Activated effector memory CD4-positive, alpha-beta T cell treated with Interleukin-2 at 50 U/mL for 16 hours (primary cell): ENCODE measurements around the gene CNPY1.
"Not testable (repeated sequence)": the region's sequence is repeated elsewhere in the genome, so short reads cannot be mapped to it uniquely, and the experiment has no call there.

Source experiments
- DNase-seq: peaks from one replicate; pipeline ENCODE4 v3.0.0-alpha.2; 2020

Gene CNPY1

GRCh38 chr7:155546449-155546848 is at the start of gene CNPY1:
Gene CNPY1, minus strand, starts transcription at chr7:155546559. Its CDS starts 630 bp downstream, at chr7:155545929.
- DNase-seq: not testable (repeated sequence)

DNA sequence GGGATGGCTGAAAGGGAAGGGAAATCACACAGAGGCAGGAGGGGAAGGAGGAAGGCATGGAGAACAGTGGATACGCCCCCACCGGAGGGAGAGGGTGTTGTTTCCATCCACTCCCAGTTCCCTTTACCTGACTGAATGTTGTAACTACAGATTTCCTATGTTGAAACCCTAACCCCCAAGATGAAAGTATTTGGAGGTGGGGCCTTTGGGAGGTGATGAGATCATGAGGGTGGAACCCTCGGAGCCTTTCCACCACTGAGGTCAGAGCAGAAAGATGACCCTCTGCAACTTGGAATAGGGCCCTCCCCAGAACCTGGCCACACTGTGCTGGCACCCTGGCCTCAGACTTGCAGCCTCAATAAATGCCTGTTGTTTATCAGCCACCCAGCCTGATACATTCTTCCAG is 48.6 kb upstream of the CNPY1 start:
- DNase-seq: no peak

DNA sequence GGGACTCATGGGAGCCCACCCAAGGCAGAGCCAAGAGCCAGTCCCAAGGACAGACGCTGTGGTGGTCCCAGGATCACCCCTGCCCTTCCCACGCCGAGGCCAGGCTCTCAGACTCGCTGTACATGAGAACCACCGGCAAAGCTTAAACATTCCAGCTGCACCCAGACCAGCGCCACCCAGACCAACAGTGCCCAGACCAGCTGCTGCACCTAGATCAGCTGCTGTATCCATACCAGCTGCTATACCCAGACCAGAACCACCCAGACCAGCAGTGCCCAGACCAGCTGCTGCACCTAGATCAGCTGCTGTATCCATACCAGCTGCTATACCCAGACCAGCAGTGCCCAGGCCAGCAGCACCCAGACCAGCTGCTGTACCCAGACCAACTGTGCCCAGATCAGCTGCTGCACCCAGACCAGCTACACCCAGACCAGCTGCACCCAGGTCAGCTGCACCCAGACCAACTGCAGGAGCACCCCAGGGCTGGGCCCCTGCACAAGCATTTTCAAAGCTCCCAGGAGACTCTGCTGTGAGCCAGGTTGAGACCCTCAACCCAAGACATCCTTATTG is 47.9 kb upstream of the CNPY1 start:
- no peak for DNase-seq

GRCh38 chr7:155593461-155594162 is 47.3 kb upstream of the CNPY1 start:
- DNase-seq: no peak

DNA sequence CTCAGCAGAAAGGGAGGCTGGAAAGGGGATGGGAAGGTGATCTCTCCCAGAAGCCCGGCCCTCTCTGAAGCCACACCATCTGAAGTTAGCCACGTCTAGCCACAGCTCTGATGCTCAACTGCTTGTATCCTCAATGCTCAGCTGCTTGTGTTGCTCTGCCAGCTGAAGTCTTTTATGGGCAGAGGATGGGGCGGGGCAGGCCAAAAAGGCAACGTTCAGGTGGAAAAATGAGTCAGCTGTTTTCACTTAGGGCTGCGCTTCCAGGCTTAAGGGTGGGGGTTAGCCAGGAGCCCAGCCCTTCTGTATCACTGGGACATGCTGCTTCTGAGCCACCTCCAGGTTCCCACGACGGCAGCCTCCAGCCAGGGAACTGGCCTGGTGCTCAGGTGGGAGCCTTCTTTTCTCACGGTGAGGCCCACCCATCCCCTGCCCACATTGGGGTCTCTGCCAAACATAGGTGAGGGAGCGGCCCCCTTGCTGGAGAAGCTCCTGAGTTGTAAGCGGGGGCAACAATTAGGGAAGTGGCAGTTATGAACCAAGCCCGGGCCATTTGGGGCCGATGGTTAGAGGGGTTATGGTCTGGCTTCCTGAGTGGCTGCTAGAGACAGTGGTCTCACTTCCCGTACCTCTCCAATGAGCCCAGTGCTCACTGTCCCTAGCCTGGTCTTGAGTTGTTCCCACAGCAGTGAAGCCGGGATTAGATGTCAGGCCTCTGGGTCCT is 44.9 kb upstream of the CNPY1 start:
- no peak for DNase-seq

GRCh38 chr7:155590215-155591018 is 44.1 kb upstream of the CNPY1 start:
- DNase-seq: no peak

- no peak for DNase-seq
These were observed 42.9 kb upstream of the CNPY1 start for GRCh38 chr7:155589001-155589980.

DNA sequence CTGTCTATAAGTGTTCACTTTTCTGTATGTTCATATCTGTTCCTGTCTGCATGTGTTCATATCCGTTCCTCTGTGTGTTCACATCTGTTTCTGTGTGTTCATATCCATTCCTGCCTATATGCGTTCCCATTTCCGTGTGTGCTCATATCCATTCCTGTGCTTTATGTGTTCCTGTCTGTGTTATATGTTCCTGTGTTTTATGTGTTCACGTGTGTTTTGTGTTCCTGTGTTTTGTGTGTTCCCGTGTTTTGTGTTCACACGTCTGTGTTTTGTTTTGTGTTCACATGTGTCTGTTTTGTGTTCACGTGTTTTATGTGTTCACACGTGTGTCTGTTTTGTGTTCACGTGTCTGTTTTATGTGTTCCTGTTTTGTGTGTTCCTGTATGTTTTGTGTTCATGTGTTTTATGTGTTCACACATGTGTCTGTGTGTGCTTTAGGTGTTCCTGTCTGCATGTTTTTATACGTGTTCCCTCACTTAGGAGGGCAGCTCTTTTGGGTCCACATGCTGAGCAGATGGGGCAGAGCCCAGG is 42.2 kb upstream of the CNPY1 start:
- DNase-seq: no peak

- DNase-seq: no peak
These were observed 41.1 kb upstream of the CNPY1 start for GRCh38 chr7:155587486-155587885.

- DNase-seq: no peak
These were observed 40.6 kb upstream of the CNPY1 start for GRCh38 chr7:155586843-155587440.

DNA sequence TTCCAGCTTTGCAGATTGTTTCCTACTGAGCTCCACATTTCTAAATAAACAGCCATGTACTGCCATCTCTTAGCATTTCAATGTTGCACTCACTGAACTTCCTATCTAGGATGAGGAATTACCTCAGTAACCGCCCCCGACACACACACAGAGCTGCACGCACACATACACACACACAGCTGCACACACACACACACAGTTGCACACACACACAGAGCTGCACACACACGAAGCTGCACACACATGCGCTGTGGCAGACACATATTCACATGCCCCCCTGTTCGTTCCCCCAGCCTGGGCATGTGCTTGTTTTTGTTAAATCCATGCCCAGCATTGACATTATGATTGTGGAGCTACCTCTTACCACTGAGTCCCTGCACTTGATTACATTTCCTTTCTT is 39.6 kb upstream of the CNPY1 start:
- DNase-seq: no peak

DNA sequence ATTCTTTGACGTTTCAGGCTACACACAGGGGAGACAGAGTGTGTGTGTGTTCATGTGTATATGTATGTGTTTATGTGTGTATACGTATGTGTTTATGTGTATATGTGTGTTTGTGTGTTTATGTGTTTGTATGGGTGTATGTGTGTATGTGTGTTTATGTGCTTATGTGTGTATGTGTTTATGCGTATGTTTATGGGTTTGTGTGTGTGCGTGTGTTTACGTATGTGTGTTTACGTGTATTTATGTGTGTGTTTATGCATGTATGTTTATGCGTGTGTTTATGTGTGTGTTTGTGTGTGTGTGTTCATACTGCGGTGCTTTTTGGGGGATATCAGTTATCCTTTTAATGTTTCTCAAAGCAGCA is 39.2 kb upstream of the CNPY1 start:
- DNase-seq: no peak

- no peak for DNase-seq
These were observed 38.6 kb upstream of the CNPY1 start for GRCh38 chr7:155584763-155585531.

DNA sequence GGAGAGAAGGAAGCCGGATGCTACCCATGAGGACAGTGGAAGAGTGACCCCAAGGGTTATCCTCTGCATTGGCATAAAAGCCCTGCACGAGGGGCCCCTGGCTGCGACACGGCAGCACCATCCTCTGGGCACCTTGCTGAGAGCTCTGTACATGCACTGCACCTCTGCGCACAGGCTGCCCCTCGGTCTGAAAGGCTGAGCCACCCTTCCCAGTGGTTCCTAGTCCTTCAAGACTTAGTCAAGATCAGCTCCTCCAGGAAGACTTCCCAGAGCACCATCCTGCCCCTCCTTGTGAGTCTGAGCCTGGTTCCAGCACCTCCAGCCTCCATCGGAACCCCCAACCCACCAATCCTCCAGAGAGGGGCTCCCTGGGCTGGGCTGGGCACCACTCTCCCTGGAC is 37.9 kb upstream of the CNPY1 start:
- DNase-seq: no peak

GRCh38 chr7:155583636-155584035 is 37.3 kb upstream of the CNPY1 start:
- DNase-seq: no peak

- DNase-seq: no peak
These were observed 35.6 kb upstream of the CNPY1 start for GRCh38 chr7:155581954-155582353.

GRCh38 chr7:155581107-155581830 is 34.9 kb upstream of the CNPY1 start:
- no peak for DNase-seq

GRCh38 chr7:155580367-155580766 is 34.0 kb upstream of the CNPY1 start:
- no peak for DNase-seq

GRCh38 chr7:155579565-155579964 is 33.2 kb upstream of the CNPY1 start:
- no peak for DNase-seq

GRCh38 chr7:155578016-155578415 is 31.7 kb upstream of the CNPY1 start:
- no peak for DNase-seq
